B cell (primary cell): Measurements from ENCODE around the gene SENP3. TPM values are rescaled to one million over a fixed set of nuclear protein-coding genes. Genes with fewer than 3 reads are reported as not detected.

Experiments used
- ATAC-seq: fragments of 200-7000 bp; cut with Tn5 transposase; one replicate; pipeline ENCODE4 v1.10.0; 2021; ENCODE audit warnings: low read depth, mild to moderate bottlenecking, moderate number of reproducible peaks, moderate library complexity
- CTCF ChIA-PET: fragments of 350-600 bp; sonication (Branson Sonifier 250); formaldehyde crosslinking; loops from one replicate; lab custom pipeline; 2021; ENCODE audit warnings: antibody characterized with exemption, inconsistent platforms; lab: Charles Lee
- POLR2A ChIA-PET: fragments of 350-600 bp; sonication (Branson Sonifier 250); formaldehyde crosslinking; loops from one replicate; lab custom pipeline; 2021; ENCODE audit warnings: antibody characterized with exemption; lab: Charles Lee
- DNase-seq: peaks from one replicate; pipeline ENCODE4 v3.0.0; 2013
- H2AFZ ChIP-seq: 2 replicates; pipeline ENCODE4 v1.6.1; 2012; ENCODE audit warnings: mild to moderate bottlenecking, low read depth, low read length; ENCODE audit not compliant: insufficient read depth, poor library complexity, severe bottlenecking
- H3K27ac ChIP-seq, 2 donors: 1 replicate in 1 of 2; 2 replicates in 1 of 2; pipeline ENCODE4 v1.5.1; 2012 to 2013; ENCODE audit warnings: low read length in 2 of 2, mild to moderate bottlenecking in 2 of 2, moderate library complexity in 1 of 2
- H3K27me3 ChIP-seq, 4 experiments: fragments of 200-600 bp in 1 of 4; sonication (generic) in 1 of 4; replicated peaks in 1 of 4; 1 replicate in 2 of 4; 2 replicates in 2 of 4; pipeline versions ENCODE4 v1.6.1 to v1.7.0; 2013 to 2016; ENCODE audit warnings: low read length in 3 of 4, mild to moderate bottlenecking in 2 of 4, mixed read lengths in 1 of 4, moderate library complexity in 1 of 4; ENCODE audit not compliant: insufficient read depth in 4 of 4, control insufficient read depth in 3 of 4; ENCODE audit errors: control extremely low read depth in 1 of 4
- H3K36me3 ChIP-seq, 2 experiments: replicated peaks in 1 of 2; 1 replicate in 1 of 2; 2 replicates in 1 of 2; pipeline versions ENCODE4 v1.6.1 to v1.7.1; 2013; ENCODE audit warnings: low read length in 1 of 2; ENCODE audit not compliant: insufficient read depth in 2 of 2, control insufficient read depth in 1 of 2; ENCODE audit errors: control extremely low read depth in 1 of 2, extremely low read depth in 1 of 2
- H3K4me1 ChIP-seq, 2 donors: fragments of 200-600 bp in 1 of 2; sonication (generic) in 1 of 2; 1 replicate in 1 of 2; 2 replicates in 1 of 2; pipeline versions ENCODE4 v1.5.1 to v1.6.1; 2013 to 2017; ENCODE audit warnings: low read length in 2 of 2; ENCODE audit not compliant: control insufficient read depth in 2 of 2, insufficient read depth in 2 of 2
- H3K4me2 ChIP-seq: replicated peaks from 2 replicates; pipeline ENCODE3; 2012; ENCODE audit warnings: mild to moderate bottlenecking, low read depth, low read length; ENCODE audit not compliant: poor library complexity, severe bottlenecking
- H3K4me3 ChIP-seq, 5 experiments: fragments of 200-600 bp in 1 of 5; sonication (generic) in 1 of 5; 1 replicate in 3 of 5; 2 replicates in 2 of 5; pipeline versions ENCODE4 v1.5.1 to v1.7.0; 2011 to 2016; ENCODE audit warnings: low read length in 4 of 5, mild to moderate bottlenecking in 4 of 5, low read depth in 2 of 5, control low read depth in 1 of 5, moderate library complexity in 1 of 5; ENCODE audit not compliant: insufficient read depth in 1 of 5; ENCODE audit errors: control extremely low read depth in 1 of 5, extremely low read depth in 1 of 5
- H3K79me2 ChIP-seq: fragments of 200-600 bp; sonication (generic); one replicate; pipeline ENCODE4 v1.6.0; 2016; ENCODE audit warnings: low read length; ENCODE audit not compliant: control insufficient read depth, insufficient read depth
- H3K9ac ChIP-seq: fragments of 200-600 bp; sonication (generic); 2 replicates; pipeline ENCODE4 v1.6.1; 2017; ENCODE audit warnings: mild to moderate bottlenecking, low read length, moderate library complexity
- H3K9me3 ChIP-seq, 3 donors: one replicate each; pipeline versions ENCODE4 v1.6.1 to v1.7.1; 2013; ENCODE audit warnings: low read length in 2 of 3; ENCODE audit not compliant: control insufficient read depth in 2 of 3, insufficient read depth in 1 of 3; ENCODE audit errors: control extremely low read depth in 1 of 3
- H4K20me1 ChIP-seq: 2 replicates; pipeline ENCODE4 v1.6.0; 2012; ENCODE audit warnings: mild to moderate bottlenecking, low read length; ENCODE audit not compliant: insufficient read depth, control insufficient read depth, poor library complexity, severe bottlenecking
- H3K27ac Mint-ChIP-seq: one replicate; pipeline ENCODE4 v1.8.0; 2021; ENCODE audit warnings: mixed read lengths
- H3K27me3 Mint-ChIP-seq: one replicate; pipeline ENCODE4 v1.8.0; 2021; ENCODE audit warnings: mixed read lengths
- H3K4me1 Mint-ChIP-seq: one replicate; pipeline ENCODE4 v1.8.0; 2021; ENCODE audit warnings: mixed read lengths
- H3K4me3 Mint-ChIP-seq: one replicate; pipeline ENCODE4 v1.8.0; 2021; ENCODE audit warnings: mixed read lengths
- H3K9me3 Mint-ChIP-seq: one replicate; pipeline ENCODE4 v1.8.0; 2022; ENCODE audit warnings: mixed read lengths; ENCODE audit not compliant: insufficient read depth
- CTCF ChIP-seq: fragments of 200-600 bp; IDR thresholded peaks from one replicate; pipeline ENCODE4 v1.8.0; 2022; ENCODE audit warnings: antibody characterized with exemption, mild to moderate bottlenecking
- EZH2 ChIP-seq: IDR thresholded peaks from 2 replicates; pipeline ENCODE4 v1.6.1; 2012; ENCODE audit warnings: borderline replicate concordance, low read depth, mild to moderate bottlenecking, moderate library complexity, low read length; ENCODE audit not compliant: insufficient read depth, poor library complexity, severe bottlenecking
- WGBS: methylation state at CpG from one replicate; pipeline ENCODE4 v1.1.5; 2013; ENCODE audit warnings: missing lambda C conversion rate; ENCODE audit not compliant: insufficient coverage; 5-methylcytosine and 5-hydroxymethylcytosine counted together
- intact Hi-C: fragments of 100-400 bp; cut with micrococcal nuclease; formaldehyde crosslinking; loops from one replicate; pipeline ENCODE4 v1.10.0; 2022
- polyA plus RNA-seq: library from polyadenylated mRNA; depleted of rRNA; stranded (reverse); fragments of >200 nt; gene quantifications from 2 replicates; pipeline ENCODE4 v1.2.3, GENCODE V29; 2012
- total RNA-seq, 2 donors: library from RNA; stranded (reverse); fragments of 120-200 nt in 1 of 2; gene quantifications; 1 replicate in 1 of 2; 2 replicates in 1 of 2; pipeline versions ENCODE4 v1.2.3 to v1.2.4, GENCODE V29; 2013 to 2022

SENP3 gene
- total and polyA plus RNA-seq, 2 donors (not counting 1 experiment from before 2014, with no cell fraction given) = 45.1 to 57.1 TPM

GRCh38 chr17:7611635-7612293, 50.0 kb downstream of the SENP3 start:
- Mint-ChIP-seq H3K4me1 (peaks cover 26% of the 10 kb centered on the region), H3K9me3 (no peaks in the 10 kb centered on the region), H3K27ac (no peak overlapping the region), H3K4me3 (no peak overlapping the region), H3K27me3 (no peaks in the 10 kb centered on the region)
- intact Hi-C loops = loop anchor here (10.0 kb wide), 1 partner anchor 233 kb away; no protein-coding TSS in a partner anchor
- WGBS = 80% methylated on average over 1 of the region's 3 CpGs
- TF ChIP-seq EZH2 = no peak
- TF ChIP-seq CTCF = no peak
- H3K27ac ChIP-seq = no peak overlapping the region
- no peak overlapping the region for H3K4me3 ChIP-seq
- ChIA-PET POLR2A (no interaction called here), CTCF (interaction anchor here (0.8 to 1.1 kb wide), 3 partner anchors 76 to 124 kb away, joined by 3 to 6 read pairs (median 3); partner anchors contain the start of gene TP53)
- peaks cover 12 to 26% of the 10 kb centered on the region in 2 donors for H3K4me1 ChIP-seq
- H3K9me3 ChIP-seq = no peaks in the 10 kb centered on the region
- ATAC-seq = no peak
- no peak overlapping the region for H3K9ac ChIP-seq
- no peak overlapping the region for H2AFZ ChIP-seq
- H3K4me2 ChIP-seq = no peak overlapping the region
- H3K36me3 ChIP-seq = peaks cover 1 to 14% of the 10 kb centered on the region in 2 experiments
- peaks cover 41% of the 10 kb centered on the region for H4K20me1 ChIP-seq
- DNase-seq = no peak
- H3K27me3 ChIP-seq = no peaks in the 10 kb centered on the region
- H3K79me2 ChIP-seq = peaks cover 64% of the 10 kb centered on the region

GRCh38 chr17:7612294-7612640, 50.5 kb downstream of the SENP3 start:
- Mint-ChIP-seq H3K27me3 (no peaks in the 10 kb centered on the region), H3K9me3 (no peaks in the 10 kb centered on the region), H3K4me3 (peak overlapping the region; percentile 42), H3K4me1 (peaks cover 26% of the 10 kb centered on the region), H3K27ac (no peak overlapping the region)
- Histone ChIP-seq H3K9me3 (no peaks in the 10 kb centered on the region), H3K27ac (no peak overlapping the region), H3K4me2 (no peak overlapping the region), H3K4me1 (peaks cover 12 to 26% of the 10 kb centered on the region in 2 donors), H3K36me3 (peaks cover 1 to 14% of the 10 kb centered on the region in 2 experiments), H2AFZ (no peak overlapping the region), H3K4me3 (no peak overlapping the region), H4K20me1 (peaks cover 41% of the 10 kb centered on the region), H3K9ac (no peak overlapping the region), H3K27me3 (no peaks in the 10 kb centered on the region), H3K79me2 (peaks cover 61% of the 10 kb centered on the region)
- intact Hi-C loops = loop anchor here (10.0 kb wide), 1 partner anchor 233 kb away; no protein-coding TSS in a partner anchor
- ChIA-PET CTCF (interaction anchor here (0.7 to 1.1 kb wide), 3 partner anchors 75 to 373 kb away, joined by 3 to 6 read pairs (median 5); partner anchors contain the start of genes PHF23 and TP53), POLR2A (no interaction called here)
- ATAC-seq (no peak), DNase-seq (no peak)
- WGBS = 100% methylated on average over 1 of the region's 1 CpG
- no peak for TF ChIP-seq EZH2
- TF ChIP-seq CTCF = no peak
